IMR-90 (cell line): ENCODE measurements around the gene ADRA2C. TPM values are rescaled to one million over a fixed set of nuclear protein-coding genes. Genes with fewer than 3 reads are reported as not detected.

Experiments
- ATAC-seq: fragments of 200-7000 bp; cut with Tn5 transposase; 2 replicates; pipeline ENCODE4 v1.9.1; 2020; ENCODE audit warnings: low read depth, mild to moderate bottlenecking, moderate library complexity
- BruUV-seq: library from RNA; stranded (reverse); fragments of 400-500 nt; replicated peaks from 2 replicates; lab custom pipeline; 2021; lab: Mats Ljungman, UMichigan
- CTCF ChIA-PET: fragments of 300-600 bp; formaldehyde crosslinking; extraction: SDS; loops from one replicate; lab custom pipeline; 2021; ENCODE audit warnings: antibody characterized with exemption; lab: Yijun Ruan, JAX
- POLR2A ChIA-PET: fragments of 300-600 bp; sonication (Branson Sonifier 250); formaldehyde crosslinking; loops from one replicate; lab custom pipeline; 2022; ENCODE audit warnings: antibody characterized with exemption; ENCODE audit not compliant: unreplicated experiment; lab: Charles Lee
- DNase-seq: peaks from one replicate; pipeline ENCODE4 v3.0.0; 2013
- H2AFZ ChIP-seq: replicated peaks from 2 replicates; pipeline ENCODE3; 2013; ENCODE audit warnings: low read length, mild to moderate bottlenecking; ENCODE audit not compliant: poor library complexity
- H2AK5ac ChIP-seq: 2 replicates; pipeline ENCODE4 v1.6.1; 2013; ENCODE audit warnings: low read depth, low read length, inconsistent platforms
- H2AK9ac ChIP-seq: replicated peaks from 2 replicates; pipeline ENCODE3; 2013; ENCODE audit warnings: mild to moderate bottlenecking, low read depth, low read length, moderate library complexity; ENCODE audit not compliant: poor library complexity
- H2BK120ac ChIP-seq: 2 replicates; pipeline ENCODE4 v1.6.1; 2013; ENCODE audit warnings: low read depth, low read length, inconsistent platforms
- H2BK15ac ChIP-seq: 3 replicates; pipeline ENCODE4 v1.6.1; 2013; ENCODE audit warnings: low read depth, low read length, inconsistent platforms
- H2BK20ac ChIP-seq: 2 replicates; pipeline ENCODE4 v1.6.1; 2013; ENCODE audit warnings: low read depth, mild to moderate bottlenecking, inconsistent platforms, low read length, moderate library complexity
- H2BK5ac ChIP-seq: 2 replicates; pipeline ENCODE4 v1.6.1; 2013; ENCODE audit warnings: mild to moderate bottlenecking, low read depth, low read length, inconsistent platforms; ENCODE audit not compliant: poor library complexity, severe bottlenecking
- H3K14ac ChIP-seq: replicated peaks from 2 replicates; pipeline ENCODE4 v1.6.1; 2013; ENCODE audit warnings: low read depth, low read length, inconsistent platforms
- H3K18ac ChIP-seq: 2 replicates; pipeline ENCODE4 v1.6.1; 2013; ENCODE audit warnings: low read depth, low read length, control low read depth
- H3K23ac ChIP-seq: 2 replicates; pipeline ENCODE4 v1.6.1; 2013; ENCODE audit warnings: low read depth, low read length, inconsistent platforms
- H3K27ac ChIP-seq: 2 replicates; pipeline ENCODE4 v1.5.1; 2013; ENCODE audit warnings: mild to moderate bottlenecking, control low read depth, low read length; ENCODE audit not compliant: insufficient read depth
- H3K27me3 ChIP-seq: 2 replicates; pipeline ENCODE4 v1.6.1; 2013; ENCODE audit warnings: low read length; ENCODE audit not compliant: control insufficient read depth, insufficient read depth
- H3K36me3 ChIP-seq: 2 replicates; pipeline ENCODE4 v1.6.1; 2013; ENCODE audit warnings: low read length, mixed read lengths; ENCODE audit not compliant: control insufficient read depth, insufficient read depth
- H3K4ac ChIP-seq: 2 replicates; pipeline ENCODE4 v1.6.1; 2013; ENCODE audit warnings: low read depth, low read length, inconsistent platforms
- H3K4me1 ChIP-seq: 2 replicates; pipeline ENCODE4 v1.6.1; 2013; ENCODE audit warnings: low read length, mixed read lengths; ENCODE audit not compliant: control insufficient read depth, insufficient read depth
- H3K4me2 ChIP-seq: 2 replicates; pipeline ENCODE4 v1.6.1; 2013; ENCODE audit warnings: low read depth, mild to moderate bottlenecking, control low read depth, low read length, moderate library complexity
- H3K4me3 ChIP-seq: 2 replicates; pipeline ENCODE4 v1.5.1; 2013; ENCODE audit warnings: low read depth, mild to moderate bottlenecking, control low read depth, low read length, moderate library complexity; ENCODE audit not compliant: insufficient read depth
- H3K56ac ChIP-seq: 2 replicates; pipeline ENCODE4 v1.6.1; 2013; ENCODE audit warnings: low read length, inconsistent platforms; ENCODE audit not compliant: insufficient read depth; ENCODE audit errors: extremely low read depth
- H3K79me1 ChIP-seq, 2 experiments: 2 replicates each; pipeline ENCODE4 v1.6.1; 2013; ENCODE audit warnings: low read length in 2 of 2, inconsistent platforms in 1 of 2, low read depth in 1 of 2
- H3K9ac ChIP-seq: 2 replicates; pipeline ENCODE4 v1.6.1; 2013; ENCODE audit warnings: low read depth, low read length, control low read depth
- H3K9me1 ChIP-seq: 2 replicates; pipeline ENCODE4 v1.6.1; 2013; ENCODE audit warnings: low read length, inconsistent platforms; ENCODE audit not compliant: insufficient read depth
- H3K9me3 ChIP-seq: 2 replicates; pipeline ENCODE4 v1.6.1; 2013; ENCODE audit warnings: low read length; ENCODE audit not compliant: control insufficient read depth, insufficient read depth
- H4K20me1 ChIP-seq: 2 replicates; pipeline ENCODE4 v1.6.1; 2013; ENCODE audit warnings: low read length, inconsistent platforms; ENCODE audit not compliant: insufficient read depth
- H4K5ac ChIP-seq: 2 replicates; pipeline ENCODE4 v1.6.1; 2013; ENCODE audit warnings: mild to moderate bottlenecking, low read depth, low read length, control low read depth
- H4K8ac ChIP-seq, 2 experiments: 2 replicates each; pipeline ENCODE4 v1.6.1; 2013; ENCODE audit warnings: low read depth in 2 of 2, low read length in 2 of 2, control low read depth in 1 of 2, inconsistent platforms in 1 of 2
- H4K91ac ChIP-seq: 2 replicates; pipeline ENCODE4 v1.6.1; 2013; ENCODE audit warnings: low read depth, low read length, inconsistent platforms; ENCODE audit not compliant: insufficient read depth
- MAZ ChIP-seq: IDR thresholded peaks from 2 replicates; pipeline ENCODE4 v1.6.1; 2012; ENCODE audit warnings: low read depth, mild to moderate bottlenecking, low read length, improper control_type of control experiment, moderate library complexity, borderline replicate concordance
- RFX5 ChIP-seq: IDR thresholded peaks from 2 replicates; pipeline ENCODE4 v1.8.0; 2012; ENCODE audit warnings: low read depth, mild to moderate bottlenecking, low read length, moderate library complexity
- SMC3 ChIP-seq: fragments of 150-350 bp; IDR thresholded peaks from 2 replicates; pipeline ENCODE4 v1.6.1; 2016; ENCODE audit warnings: low read depth, mild to moderate bottlenecking, antibody characterized with exemption, low read length, moderate library complexity
- WGBS, 2 experiments: methylation state at CpG; one replicate each; pipeline versions ENCODE4 v1.1.5 to v1.1.7; 2013; ENCODE audit warnings: missing lambda C conversion rate in 2 of 2; ENCODE audit not compliant: insufficient read length in 1 of 2; ENCODE audit errors: extremely low coverage in 2 of 2; 5-methylcytosine and 5-hydroxymethylcytosine counted together
- dilution Hi-C: fragments of 300-500 bp; cut with HindIII; formaldehyde crosslinking; loops from one replicate; pipeline ENCODE4 v1.14.3; 2018; ENCODE audit warnings: low sequenced_read_pairs; ENCODE audit not compliant: unreplicated experiment
- in situ Hi-C: fragments of 300-500 bp; cut with MboI; formaldehyde crosslinking; loops from 3 replicates; pipeline ENCODE4 v1.14.3; 2019; ENCODE audit warnings: low sequenced_read_pairs, inconsistent platforms, mixed read lengths
- intact Hi-C: fragments of 100-400 bp; cut with micrococcal nuclease; formaldehyde crosslinking; loops from 2 replicates; pipeline ENCODE4 v1.10.0; 2022
- polyA plus RNA-seq, 3 experiments: library from polyadenylated mRNA; depleted of rRNA; stranded (reverse); fragments of >200 nt; gene quantifications; 2 replicates each; pipeline ENCODE4 v1.2.3, GENCODE V29; 2012; ENCODE audit warnings: low replicate concordance in 1 of 3
- total RNA-seq: library from RNA; depleted of rRNA; stranded (reverse); fragments of >200 nt; gene quantifications from 2 replicates; pipeline ENCODE4 v1.2.3, GENCODE V29; 2012
- TF ChIP-seq, protein P1 (sequence below): conservative IDR thresholded peaks from 2 replicates; pipeline ENCODE4 v1.5.1; 2012; ENCODE audit warnings: mild to moderate bottlenecking, low read depth, low read length, improper control_type of control experiment
- TF ChIP-seq, protein P2 (sequence below): fragments of 150-350 bp; IDR thresholded peaks from 2 replicates; pipeline ENCODE4 v1.6.1; 2017; ENCODE audit warnings: mild to moderate bottlenecking, antibody characterized with exemption, low read length, low read depth

The ADRA2C gene
- total and polyA plus RNA-seq, 2 of the 4 experiments (the other 2 are of a cell fraction), result under 0.01 to 0.14 TPM

DNA sequence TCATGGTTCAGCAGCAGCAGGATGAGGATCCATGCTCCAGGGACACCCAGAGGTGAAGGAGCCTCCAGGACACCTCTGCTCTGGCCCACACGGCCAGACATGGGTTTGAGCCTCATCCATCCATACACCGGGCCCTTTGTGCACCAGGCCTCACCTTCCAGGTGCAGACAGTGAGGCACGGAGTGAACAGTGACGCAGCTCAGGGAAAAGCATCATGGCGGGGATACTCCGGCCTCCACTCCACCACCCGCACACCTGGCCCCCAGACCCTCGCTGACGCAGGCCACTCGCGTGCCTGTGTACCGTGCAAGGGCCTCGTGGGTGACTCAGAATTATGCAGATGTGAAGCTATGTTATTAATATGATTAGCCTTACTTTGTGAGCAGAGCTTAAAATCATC, 33.3 kb downstream of the ADRA2C start:
- Histone ChIP-seq H3K27me3 (peaks cover 14% of the 10 kb centered on the region; the same call in 1 of the 2 replicates), H4K20me1 (no peaks in the 10 kb centered on the region), H2AK9ac (no peak overlapping the region), H3K4me3 (no peak overlapping the region), H3K4ac (no peak overlapping the region), H4K5ac (no peak overlapping the region), H2BK5ac (no peak overlapping the region), H3K9ac (no peak overlapping the region), H2BK120ac (no peak overlapping the region), H3K27ac (no peak overlapping the region), H2AK5ac (no peak overlapping the region), H3K9me3 (peaks cover 5% of the 10 kb centered on the region; the same call in 1 of the 2 replicates), H3K14ac (no peak overlapping the region), H3K56ac (no peak overlapping the region), H3K79me1 (no peaks in the 10 kb centered on the region), H4K91ac (no peak overlapping the region), H3K4me1 (no peaks in the 10 kb centered on the region), H3K18ac (no peak overlapping the region), H3K36me3 (no peaks in the 10 kb centered on the region), H2BK15ac (no peak overlapping the region), H3K23ac (no peak overlapping the region), H2AFZ (no peak overlapping the region), H3K4me2 (no peak overlapping the region), H2BK20ac (no peak overlapping the region), H3K9me1 (no peaks in the 10 kb centered on the region), H4K8ac (no peak overlapping the region)
- POLR2A ChIA-PET, result no interaction called here
- DNase-seq (no peak), ATAC-seq (no peak)
- no TSS peak for BruUV-seq
- 80% methylated on average over 2 of the region's 13 CpGs; no CpG with 5 or more reads in 1 of the 2 experiments for WGBS, 2 experiments
- in situ Hi-C loops (no loop called here), dilution Hi-C loops (no loop called here), intact Hi-C loops (no loop called here)
- CTCF ChIA-PET, result no interaction called here
- TF ChIP-seq, protein P1, sequence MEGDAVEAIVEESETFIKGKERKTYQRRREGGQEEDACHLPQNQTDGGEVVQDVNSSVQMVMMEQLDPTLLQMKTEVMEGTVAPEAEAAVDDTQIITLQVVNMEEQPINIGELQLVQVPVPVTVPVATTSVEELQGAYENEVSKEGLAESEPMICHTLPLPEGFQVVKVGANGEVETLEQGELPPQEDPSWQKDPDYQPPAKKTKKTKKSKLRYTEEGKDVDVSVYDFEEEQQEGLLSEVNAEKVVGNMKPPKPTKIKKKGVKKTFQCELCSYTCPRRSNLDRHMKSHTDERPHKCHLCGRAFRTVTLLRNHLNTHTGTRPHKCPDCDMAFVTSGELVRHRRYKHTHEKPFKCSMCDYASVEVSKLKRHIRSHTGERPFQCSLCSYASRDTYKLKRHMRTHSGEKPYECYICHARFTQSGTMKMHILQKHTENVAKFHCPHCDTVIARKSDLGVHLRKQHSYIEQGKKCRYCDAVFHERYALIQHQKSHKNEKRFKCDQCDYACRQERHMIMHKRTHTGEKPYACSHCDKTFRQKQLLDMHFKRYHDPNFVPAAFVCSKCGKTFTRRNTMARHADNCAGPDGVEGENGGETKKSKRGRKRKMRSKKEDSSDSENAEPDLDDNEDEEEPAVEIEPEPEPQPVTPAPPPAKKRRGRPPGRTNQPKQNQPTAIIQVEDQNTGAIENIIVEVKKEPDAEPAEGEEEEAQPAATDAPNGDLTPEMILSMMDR, result no peak
- TF ChIP-seq MAZ (no peak), RFX5 (no peak), SMC3 (no peak)
- TF ChIP-seq, protein P2, sequence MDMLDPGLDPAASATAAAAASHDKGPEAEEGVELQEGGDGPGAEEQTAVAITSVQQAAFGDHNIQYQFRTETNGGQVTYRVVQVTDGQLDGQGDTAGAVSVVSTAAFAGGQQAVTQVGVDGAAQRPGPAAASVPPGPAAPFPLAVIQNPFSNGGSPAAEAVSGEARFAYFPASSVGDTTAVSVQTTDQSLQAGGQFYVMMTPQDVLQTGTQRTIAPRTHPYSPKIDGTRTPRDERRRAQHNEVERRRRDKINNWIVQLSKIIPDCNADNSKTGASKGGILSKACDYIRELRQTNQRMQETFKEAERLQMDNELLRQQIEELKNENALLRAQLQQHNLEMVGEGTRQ, result no peak
